BLaER1 treated with 17β-estradiol and CSF1 and Interleukin-3, amounts not matched to agents 10 nM and 100 nM (cell line): ENCODE results near the gene CTTN.
A peak's percentile ranks its signal among the peaks of the same experiment; 100 is the strongest.

ENCODE experiments used
- H3K27ac ChIP-seq, 11 experiments: shearing (Covaris generic); formaldehyde crosslinking; 2 replicates each; pipeline ENCODE4 v1.8.1; 2022
- H3K27me3 ChIP-seq, 11 experiments: shearing (Covaris generic); formaldehyde crosslinking; 2 replicates each; pipeline ENCODE4 v1.8.1; 2022
- H3K36me3 ChIP-seq, 11 experiments: shearing (Covaris generic); formaldehyde crosslinking; 2 replicates each; pipeline ENCODE4 v1.8.1; 2022
- H3K4me1 ChIP-seq, 10 experiments: shearing (Covaris generic); formaldehyde crosslinking; 2 replicates each; pipeline ENCODE4 v1.8.1; 2022
- H3K4me2 ChIP-seq, 11 experiments: shearing (Covaris generic); formaldehyde crosslinking; 2 replicates each; pipeline ENCODE4 v1.8.1; 2022
- H3K4me3 ChIP-seq, 10 experiments: shearing (Covaris generic); formaldehyde crosslinking; 2 replicates each; pipeline ENCODE4 v1.8.1; 2022
- H3K9ac ChIP-seq, 11 experiments: shearing (Covaris generic); formaldehyde crosslinking; 2 replicates each; pipeline ENCODE4 v1.8.1; 2022
- H3K9me3 ChIP-seq, 11 experiments: shearing (Covaris generic); formaldehyde crosslinking; replicated peaks in 1 of 11; 2 replicates each; pipeline ENCODE4 v1.8.1; 2022
- H4K20me1 ChIP-seq, 11 experiments: shearing (Covaris generic); formaldehyde crosslinking; 2 replicates each; pipeline ENCODE4 v1.8.1; 2022
- Cebpa-rat ChIP-seq, 11 experiments: shearing (Covaris generic); IDR thresholded peaks; 2 replicates each; pipeline ENCODE4 v1.8.1; 2022

Gene CTTN

GRCh38 chr11:70416881-70417280 is 18.6 kb downstream of the CTTN start:
- H3K9ac ChIP-seq: no peak overlapping the region
- TF ChIP-seq Cebpa-rat (IDR thresholded peaks at IDR 0.05): no peak
- peaks cover 0 to 20% (median 15%) of the 10 kb centered on the region in 10 experiments; a peak in 16 of 20 replicates for H3K4me1 ChIP-seq
- H3K4me2 ChIP-seq: no peak overlapping the region
- peaks cover 0 to 87% (median 6%) of the 10 kb centered on the region in 11 experiments; a peak in 10 of 22 replicates for H4K20me1 ChIP-seq
- H3K36me3 ChIP-seq: no peaks in the 10 kb centered on the region
- peaks cover 0 to 100% (median 6%) of the 10 kb centered on the region in 11 experiments; a peak in 10 of 22 replicates for H3K27me3 ChIP-seq
- H3K4me3 ChIP-seq: no peak overlapping the region
- no peak overlapping the region for H3K27ac ChIP-seq
- no peaks in the 10 kb centered on the region for H3K9me3 ChIP-seq

GRCh38 chr11:70418130-70418529 is 19.8 kb downstream of the CTTN start:
- Histone ChIP-seq H3K4me2 (no peak overlapping the region), H3K36me3 (no peaks in the 10 kb centered on the region), H3K27ac (no peak overlapping the region), H4K20me1 (peaks cover 0 to 87% (median 9%) of the 10 kb centered on the region in 11 experiments; a peak in 11 of 22 replicates), H3K9me3 (no peaks in the 10 kb centered on the region), H3K4me1 (peaks cover 7 to 31% (median 22%) of the 10 kb centered on the region in 10 experiments; a peak in 19 of 20 replicates), H3K4me3 (no peak overlapping the region), H3K27me3 (peaks cover 0 to 100% (median 12%) of the 10 kb centered on the region in 11 experiments; a peak in 16 of 22 replicates), H3K9ac (no peak overlapping the region)
- no peak for TF ChIP-seq Cebpa-rat (IDR thresholded peaks at IDR 0.05)

GRCh38 chr11:70419307-70420007 is 21.1 kb downstream of the CTTN start:
- no peaks in the 10 kb centered on the region for H3K36me3 ChIP-seq
- H3K9ac ChIP-seq: no peak overlapping the region

GRCh38 chr11:70420008-70420464 is 21.7 kb downstream of the CTTN start:
- Histone ChIP-seq H3K36me3 (no peaks in the 10 kb centered on the region), H3K4me2 (no peak overlapping the region), H4K20me1 (peaks cover 0 to 90% (median 12%) of the 10 kb centered on the region in 11 experiments; a peak in 12 of 22 replicates), H3K4me1 (peaks cover 26 to 51% (median 41%) of the 10 kb centered on the region in 10 experiments), H3K4me3 (no peak overlapping the region), H3K27me3 (peaks cover 0 to 100% (median 20%) of the 10 kb centered on the region in 11 experiments; a peak in 16 of 22 replicates), H3K27ac (no peak overlapping the region), H3K9me3 (no peaks in the 10 kb centered on the region), H3K9ac (no peak overlapping the region)
- TF ChIP-seq Cebpa-rat (IDR thresholded peaks at IDR 0.05): no peak

More at GRCh38 chr11:70419307-70420007, 21.1 kb downstream of the CTTN start:
- TF ChIP-seq Cebpa-rat (IDR thresholded peaks at IDR 0.05): no peak
- peaks cover 20 to 45% (median 35%) of the 10 kb centered on the region in 10 experiments for H3K4me1 ChIP-seq
- peaks cover 0 to 100% (median 20%) of the 10 kb centered on the region in 11 experiments; a peak in 16 of 22 replicates for H3K27me3 ChIP-seq
- H3K4me3 ChIP-seq: no peak overlapping the region
- H3K9me3 ChIP-seq: no peaks in the 10 kb centered on the region
- no peak overlapping the region for H3K4me2 ChIP-seq
- no peak overlapping the region for H3K27ac ChIP-seq
- peaks cover 0 to 90% (median 12%) of the 10 kb centered on the region in 11 experiments; a peak in 12 of 22 replicates for H4K20me1 ChIP-seq

- H3K27ac ChIP-seq: no peak overlapping the region
- no peaks in the 10 kb centered on the region for H3K9me3 ChIP-seq
- no peak overlapping the region for H3K9ac ChIP-seq
- peaks cover 30 to 52% (median 42%) of the 10 kb centered on the region in 10 experiments for H3K4me1 ChIP-seq
- no peak for TF ChIP-seq Cebpa-rat (IDR thresholded peaks at IDR 0.05)
- peaks cover 0 to 90% (median 12%) of the 10 kb centered on the region in 11 experiments; a peak in 12 of 22 replicates for H4K20me1 ChIP-seq
- no peak overlapping the region for H3K4me2 ChIP-seq
- H3K4me3 ChIP-seq: no peak overlapping the region
- no peaks in the 10 kb centered on the region for H3K36me3 ChIP-seq
- peaks cover 0 to 100% (median 20%) of the 10 kb centered on the region in 11 experiments; a peak in 16 of 22 replicates for H3K27me3 ChIP-seq
Measured at GRCh38 chr11:70420496-70420895, 22.2 kb downstream of the CTTN start.

GRCh38 chr11:70421123-70421522 is 22.8 kb downstream of the CTTN start:
- no peak for TF ChIP-seq Cebpa-rat (IDR thresholded peaks at IDR 0.05)
- peaks cover 33 to 52% (median 43%) of the 10 kb centered on the region in 10 experiments for H3K4me1 ChIP-seq
- H3K36me3 ChIP-seq: no peaks in the 10 kb centered on the region
- peaks cover 0 to 87% (median 12%) of the 10 kb centered on the region in 11 experiments; a peak in 12 of 22 replicates for H4K20me1 ChIP-seq
- no peaks in the 10 kb centered on the region for H3K9me3 ChIP-seq
- H3K4me3 ChIP-seq: no peak overlapping the region
- peaks cover 0 to 100% (median 20%) of the 10 kb centered on the region in 11 experiments; a peak in 16 of 22 replicates for H3K27me3 ChIP-seq
- H3K9ac ChIP-seq: no peak overlapping the region
- no peak overlapping the region for H3K27ac ChIP-seq
- peak overlapping the region in 6 of 11 experiments; percentile 1 to 70 (median 10); a peak in 6 of 22 replicates for H3K4me2 ChIP-seq

- no peak overlapping the region for H3K4me3 ChIP-seq
- no peak for TF ChIP-seq Cebpa-rat (IDR thresholded peaks at IDR 0.05)
- peaks cover 0 to 88% (median 12%) of the 10 kb centered on the region in 11 experiments; a peak in 11 of 22 replicates for H4K20me1 ChIP-seq
- no peak overlapping the region for H3K27ac ChIP-seq
- no peaks in the 10 kb centered on the region for H3K9me3 ChIP-seq
- H3K9ac ChIP-seq: no peak overlapping the region
- peaks cover 0 to 99% (median 20%) of the 10 kb centered on the region in 11 experiments; a peak in 16 of 22 replicates for H3K27me3 ChIP-seq
- peaks cover 30 to 54% (median 40%) of the 10 kb centered on the region in 10 experiments for H3K4me1 ChIP-seq
- no peaks in the 10 kb centered on the region for H3K36me3 ChIP-seq
- H3K4me2 ChIP-seq: peak overlapping the region in 9 of 11 experiments; percentile 69 to 87 (median 81); a peak in 12 of 22 replicates
Measured at GRCh38 chr11:70422692-70423522, 24.6 kb downstream of the CTTN start.

GRCh38 chr11:70423523-70424505 is 25.5 kb downstream of the CTTN start:
- TF ChIP-seq Cebpa-rat (IDR thresholded peaks at IDR 0.05): no peak
- Histone ChIP-seq H3K4me2 (peak overlapping the region; percentile 69 to 87 (median 79)), H3K27me3 (peaks cover 0 to 99% (median 20%) of the 10 kb centered on the region in 11 experiments; a peak in 16 of 22 replicates), H3K9me3 (no peaks in the 10 kb centered on the region), H4K20me1 (peaks cover 0 to 82% (median 12%) of the 10 kb centered on the region in 11 experiments; a peak in 11 of 22 replicates), H3K4me3 (no peak overlapping the region), H3K36me3 (no peaks in the 10 kb centered on the region), H3K4me1 (peaks cover 30 to 54% (median 40%) of the 10 kb centered on the region in 10 experiments), H3K9ac (no peak overlapping the region), H3K27ac (no peak overlapping the region)
